Fibroblast of lung (primary cell): ENCODE measurements around the gene ADGRG3.

Experiments used
- CTCF ChIP-seq, 2 donors: IDR thresholded peaks in 1 of 2; conservative IDR thresholded peaks in 1 of 2; 1 replicate in 1 of 2; 2 replicates in 1 of 2; pipeline ENCODE4 v1.5.1; 2011 to 2012; ENCODE audit warnings: low read length in 2 of 2, control low read depth in 1 of 2, inconsistent platforms in 1 of 2, low read depth in 1 of 2, mild to moderate bottlenecking in 1 of 2
- EZH2 ChIP-seq: IDR thresholded peaks from 2 replicates; pipeline ENCODE4 v1.5.1; 2012; ENCODE audit warnings: low read length, control low read depth, mild to moderate bottlenecking; ENCODE audit errors: missing control alignments

- TF ChIP-seq CTCF (conservative IDR thresholded peaks at IDR 0.05 in 1 of 2, IDR thresholded peaks at IDR 0.05 in 1 of 2; ENCODE audit: low read depth in 1 of 2, low read length in 2 of 2) = no peak
- no peak for TF ChIP-seq EZH2
Measured at GRCh38 chr16:57709663-57710062, 41.6 kb downstream of the ADGRG3 start.
